PC-9 (cell line): ENCODE data around the gene NDUFAF8. TPM values are rescaled to one million over a fixed set of nuclear protein-coding genes. Genes with fewer than 3 reads are reported as not detected.

Experiments
- BruUV-seq: library from RNA; stranded (reverse); fragments of 400-500 nt; replicated peaks from 2 replicates; lab custom pipeline; 2021; lab: Mats Ljungman, UMichigan
- CTCF ChIA-PET: fragments of 300-600 bp; sonication (Branson Sonifier 250); formaldehyde crosslinking; loops from one replicate; lab custom pipeline; 2022; ENCODE audit warnings: antibody characterized with exemption; lab: Charles Lee
- POLR2A ChIA-PET: fragments of 300-600 bp; sonication (Branson Sonifier 250); formaldehyde crosslinking; loops from one replicate; lab custom pipeline; 2022; ENCODE audit warnings: antibody characterized with exemption; ENCODE audit not compliant: unreplicated experiment; lab: Charles Lee
- DNase-seq, 2 experiments: peaks; one replicate each; pipeline versions ENCODE4 v3.0.0 to v3.0.0-alpha.2; 2015 to 2022; ENCODE audit warnings: mixed read lengths in 1 of 2
- H2AFZ ChIP-seq: fragments of 200-600 bp; sonication (generic); 2 replicates; pipeline ENCODE4 v1.8.1; 2017; ENCODE audit warnings: antibody characterized with exemption
- H3F3A ChIP-seq: fragments of 200-600 bp; sonication (generic); 2 replicates; pipeline ENCODE4 v1.8.1; 2017; ENCODE audit warnings: antibody characterized with exemption, mild to moderate bottlenecking, low read depth; ENCODE audit not compliant: insufficient read depth
- H3K27ac ChIP-seq: fragments of 200-600 bp; sonication (generic); 2 replicates; pipeline ENCODE4 v1.6.1; 2016; ENCODE audit warnings: mixed run types
- H3K27me3 ChIP-seq: fragments of 200-600 bp; sonication (generic); 2 replicates; pipeline ENCODE4 v1.6.1; 2016; ENCODE audit warnings: low read depth, mixed run types; ENCODE audit not compliant: insufficient read depth
- H3K36me3 ChIP-seq: fragments of 200-600 bp; sonication (generic); 2 replicates; pipeline ENCODE4 v1.6.1; 2016; ENCODE audit warnings: low read depth, mixed run types
- H3K4me1 ChIP-seq: fragments of 200-600 bp; sonication (generic); replicated peaks from 2 replicates; pipeline ENCODE4 v1.6.1; 2016; ENCODE audit warnings: mixed run types; ENCODE audit not compliant: insufficient read depth
- H3K4me2 ChIP-seq: fragments of 200-600 bp; sonication (generic); 2 replicates; pipeline ENCODE4 v1.6.1; 2017; ENCODE audit warnings: mixed run types
- H3K4me3 ChIP-seq: fragments of 200-600 bp; sonication (generic); 2 replicates; pipeline ENCODE4 v1.6.1; 2016; ENCODE audit warnings: mixed run types
- H3K79me2 ChIP-seq: fragments of 200-600 bp; sonication (generic); 2 replicates; pipeline ENCODE4 v1.6.1; 2017; ENCODE audit warnings: low read depth, mixed run types
- H3K9me2 ChIP-seq: fragments of 200-600 bp; sonication (generic); 2 replicates; pipeline ENCODE4 v1.8.1; 2017; ENCODE audit warnings: mild to moderate bottlenecking; ENCODE audit not compliant: insufficient read depth
- H3K9me3 ChIP-seq: fragments of 200-600 bp; sonication (generic); 2 replicates; pipeline ENCODE4 v1.8.1; 2016; ENCODE audit warnings: low read depth; ENCODE audit not compliant: insufficient read depth
- H4K20me1 ChIP-seq: fragments of 200-600 bp; sonication (generic); 2 replicates; pipeline ENCODE4 v1.8.1; 2017; ENCODE audit not compliant: insufficient read depth
- CTCF ChIP-seq: fragments of 200-600 bp; sonication (generic); conservative IDR thresholded peaks from 2 replicates; pipeline ENCODE4 v1.6.1; 2017; ENCODE audit warnings: mixed run types, antibody characterized with exemption, mild to moderate bottlenecking, moderate library complexity
- EZH2 ChIP-seq: fragments of 200-600 bp; sonication (generic); IDR thresholded peaks from 2 replicates; pipeline ENCODE4 v1.8.0; 2017; ENCODE audit warnings: antibody characterized with exemption, low read depth
- intact Hi-C: fragments of 100-400 bp; cut with micrococcal nuclease; formaldehyde crosslinking; loops from one replicate; pipeline ENCODE4 v1.10.0; 2022; ENCODE audit not compliant: unreplicated experiment
- total RNA-seq: library from RNA; stranded (reverse); gene quantifications from 2 replicates; pipeline ENCODE4 v1.2.3, GENCODE V29; 2021

The NDUFAF8 gene
- total RNA-seq, 1 experiment from 2014 or later, result 53.3 TPM

- Histone ChIP-seq H3K27ac (no peak overlapping the region), H3K9me2 (no peaks in the 10 kb centered on the region), H3K4me3 (no peak overlapping the region), H3K9me3 (no peaks in the 10 kb centered on the region), H3K27me3 (no peaks in the 10 kb centered on the region), H2AFZ (no peak overlapping the region), H3K4me2 (no peak overlapping the region), H3K79me2 (no peaks in the 10 kb centered on the region), H3K4me1 (peaks cover 6% of the 10 kb centered on the region; the same call in 1 of the 2 replicates), H3F3A (no peaks in the 10 kb centered on the region), H4K20me1 (no peaks in the 10 kb centered on the region), H3K36me3 (no peaks in the 10 kb centered on the region)
- CTCF ChIA-PET, result no interaction called here
- no peak for DNase-seq
- no TSS peak for BruUV-seq
- POLR2A ChIA-PET, result interaction anchor here (0.5 kb wide), 1 partner anchor 333 kb away, joined by 4 read pairs; no protein-coding TSS in a partner anchor
- intact Hi-C loops, result no loop called here
- no peak for TF ChIP-seq EZH2
- no peak for TF ChIP-seq CTCF
Measured at GRCh38 chr17:81233316-81233715, 5.8 kb upstream of the NDUFAF8 start.

GRCh38 chr17:81233811-81234505 lies 5.2 kb upstream of the NDUFAF8 start:
- no peaks in the 10 kb centered on the region for H3F3A ChIP-seq
- no peaks in the 10 kb centered on the region for H3K27me3 ChIP-seq
- H3K36me3 ChIP-seq, result no peaks in the 10 kb centered on the region
- no peak overlapping the region for H3K27ac ChIP-seq
- peaks cover 6% of the 10 kb centered on the region; the same call in 1 of the 2 replicates for H3K4me1 ChIP-seq
- no peak overlapping the region for H2AFZ ChIP-seq
- H3K9me2 ChIP-seq, result no peaks in the 10 kb centered on the region
- no peak for TF ChIP-seq CTCF
- TF ChIP-seq EZH2, result no peak
- BruUV-seq, result no TSS peak
- H3K4me3 ChIP-seq, result no peak overlapping the region
- no peaks in the 10 kb centered on the region for H4K20me1 ChIP-seq
- CTCF ChIA-PET, result no interaction called here
- H3K9me3 ChIP-seq, result no peaks in the 10 kb centered on the region
- no peaks in the 10 kb centered on the region for H3K79me2 ChIP-seq
- POLR2A ChIA-PET, result interaction anchor here (0.6 kb wide), 1 partner anchor 211 kb away, joined by 4 read pairs; no protein-coding TSS in a partner anchor
- intact Hi-C loops, result no loop called here
- no peak overlapping the region for H3K4me2 ChIP-seq
- DNase-seq, result no peak

GRCh38 chr17:81234506-81234855 lies 4.6 kb upstream of the NDUFAF8 start:
- ChIA-PET POLR2A (interaction anchor here (0.6 kb wide), 1 partner anchor 211 kb away, joined by 4 read pairs; no protein-coding TSS in a partner anchor), CTCF (no interaction called here)
- no peak overlapping the region for H3K4me3 ChIP-seq
- no peak for DNase-seq
- no peaks in the 10 kb centered on the region for H3K9me2 ChIP-seq
- peaks cover 6% of the 10 kb centered on the region; the same call in 1 of the 2 replicates for H3K4me1 ChIP-seq
- TF ChIP-seq CTCF, result no peak
- no peak for TF ChIP-seq EZH2
- intact Hi-C loops, result no loop called here
- no peaks in the 10 kb centered on the region for H3K36me3 ChIP-seq
- no peak overlapping the region for H3K27ac ChIP-seq
- H2AFZ ChIP-seq, result no peak overlapping the region
- H3K79me2 ChIP-seq, result peaks cover 2% of the 10 kb centered on the region
- no peaks in the 10 kb centered on the region for H3K27me3 ChIP-seq
- H4K20me1 ChIP-seq, result no peaks in the 10 kb centered on the region
- H3F3A ChIP-seq, result no peaks in the 10 kb centered on the region
- no TSS peak for BruUV-seq
- no peak overlapping the region for H3K4me2 ChIP-seq
- no peaks in the 10 kb centered on the region for H3K9me3 ChIP-seq
